HFFc6 (cell line): ENCODE measurements around the gene ST7L. TPM values are rescaled to one million over a fixed set of nuclear protein-coding genes. Genes with fewer than 3 reads are reported as not detected.

Source experiments
- DNase-seq: peaks from one replicate; pipeline ENCODE4 v3.0.0-alpha.2; 2018
- H3K27ac Mint-ChIP-seq: 2 replicates; pipeline ENCODE4 v1.8.0; 2020; ENCODE audit warnings: mild to moderate bottlenecking, mixed read lengths
- H3K27me3 Mint-ChIP-seq: 2 replicates; pipeline ENCODE4 v1.8.0; 2021; ENCODE audit warnings: mild to moderate bottlenecking, moderate library complexity, mixed read lengths; ENCODE audit not compliant: insufficient read depth
- H3K36me3 Mint-ChIP-seq: 2 replicates; pipeline ENCODE4 v1.8.0; 2021; ENCODE audit warnings: low read depth, mixed read lengths
- H3K4me1 Mint-ChIP-seq: 2 replicates; pipeline ENCODE4 v1.8.0; 2020; ENCODE audit warnings: low read depth, mixed read lengths
- H3K4me3 Mint-ChIP-seq: 2 replicates; pipeline ENCODE4 v1.8.0; 2020; ENCODE audit warnings: mild to moderate bottlenecking, moderate library complexity, mixed read lengths
- H3K9me3 Mint-ChIP-seq: 2 replicates; pipeline ENCODE4 v1.8.0; 2020; ENCODE audit warnings: mild to moderate bottlenecking, mixed read lengths
- CTCF ChIP-seq: fragments of 200-600 bp; sonication (generic); IDR thresholded peaks from 2 replicates; pipeline ENCODE4 v1.5.0; 2021; ENCODE audit warnings: antibody characterized with exemption, mild to moderate bottlenecking
- total RNA-seq, 6 experiments: library from RNA; stranded (reverse); fragmentation: NEBNext Ultra II Directional; extraction: Animal tissue kit (Norgen Biotek cat#: 25700); gene quantifications; 2 replicates in 1 of 6; 3 replicates in 5 of 6; pipeline ENCODE4 v1.2.3, GENCODE V29; 2021

ST7L gene
- total RNA-seq, 6 experiments from 2014 or later: 20.2 to 24.5 (median 23.7) TPM

- Mint-ChIP-seq H3K27ac (peak overlapping the region; percentile 84), H3K4me3 (peak overlapping the region; percentile 46), H3K4me1 (peaks cover 58% of the 10 kb centered on the region), H3K27me3 (no peaks in the 10 kb centered on the region), H3K36me3 (peaks cover 30% of the 10 kb centered on the region), H3K9me3 (no peaks in the 10 kb centered on the region)
- no peak for TF ChIP-seq CTCF
- DNase-seq: peak; percentile 30
Measured at GRCh38 chr1:112544751-112545150, 74.2 kb downstream of the ST7L start.

- no peak for TF ChIP-seq CTCF
- peak overlapping the region; percentile 84 for H3K27ac Mint-ChIP-seq
- peak overlapping the region; percentile 64; the same call in 1 of the 2 replicates for H3K4me3 Mint-ChIP-seq
Measured at GRCh38 chr1:112544011-112544688, 74.8 kb downstream of the ST7L start.

DNA sequence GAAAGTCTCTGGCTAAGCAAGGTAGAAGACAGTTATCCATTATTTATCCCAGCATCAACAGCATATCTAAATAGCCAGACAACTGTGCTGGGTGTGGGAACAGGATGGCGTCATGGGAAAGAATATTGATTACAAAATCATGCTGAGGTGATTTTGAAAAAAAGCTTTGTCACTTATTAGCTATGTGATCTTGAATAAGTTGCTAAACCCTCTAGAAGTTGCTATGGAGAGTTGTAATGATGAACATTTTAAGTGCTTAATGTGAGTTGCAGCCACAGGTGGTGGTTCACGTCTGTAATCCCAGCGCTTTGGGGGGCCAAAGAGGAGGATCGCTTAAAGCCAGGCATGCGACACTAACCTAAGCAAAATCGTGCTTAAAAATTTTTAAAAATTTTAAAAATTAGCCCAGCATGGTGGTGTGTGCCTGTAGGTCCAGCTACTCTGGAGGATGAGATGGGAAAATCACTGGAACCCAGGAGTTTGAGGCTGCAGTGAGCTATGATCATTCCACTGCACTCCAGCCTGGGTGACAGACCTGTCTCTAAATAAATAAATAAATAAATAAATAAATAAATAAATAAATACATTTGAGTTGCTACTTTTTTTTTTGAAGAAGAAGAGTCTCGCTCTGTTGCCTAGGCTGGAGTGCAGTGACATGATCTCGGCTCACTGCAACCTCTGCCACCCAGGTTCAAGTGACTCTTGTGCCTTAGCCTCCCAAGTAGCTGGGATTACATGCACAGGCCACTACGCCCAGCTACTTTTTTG, 76.6 kb downstream of the ST7L start:
- H3K27ac Mint-ChIP-seq: peak overlapping the region; percentile 63
- DNase-seq: no peak
- no peak overlapping the region for H3K4me3 Mint-ChIP-seq
- peaks cover 25% of the 10 kb centered on the region for H3K36me3 Mint-ChIP-seq
- H3K9me3 Mint-ChIP-seq: no peaks in the 10 kb centered on the region
- TF ChIP-seq CTCF: no peak
- H3K27me3 Mint-ChIP-seq: no peaks in the 10 kb centered on the region
- peaks cover 69% of the 10 kb centered on the region for H3K4me1 Mint-ChIP-seq

More at GRCh38 chr1:112544011-112544688, 74.8 kb downstream of the ST7L start:
- Mint-ChIP-seq H3K36me3 (peaks cover 30% of the 10 kb centered on the region), H3K27me3 (no peaks in the 10 kb centered on the region), H3K4me1 (peaks cover 59% of the 10 kb centered on the region), H3K9me3 (no peaks in the 10 kb centered on the region)
- DNase-seq: peak; percentile 87

GRCh38 chr1:112541299-112541698, 77.6 kb downstream of the ST7L start:
- DNase-seq: no peak
- H3K27ac Mint-ChIP-seq: peak overlapping the region; percentile 72; the same call in 1 of the 2 replicates
- TF ChIP-seq CTCF: no peak
- H3K27me3 Mint-ChIP-seq: no peaks in the 10 kb centered on the region
- no peak overlapping the region for H3K4me3 Mint-ChIP-seq
- H3K4me1 Mint-ChIP-seq: peaks cover 77% of the 10 kb centered on the region
- H3K9me3 Mint-ChIP-seq: no peaks in the 10 kb centered on the region
- peaks cover 24% of the 10 kb centered on the region for H3K36me3 Mint-ChIP-seq

- no peak overlapping the region for H3K4me3 Mint-ChIP-seq
- peaks cover 17% of the 10 kb centered on the region for H3K36me3 Mint-ChIP-seq
- peak overlapping the region; percentile 72 for H3K27ac Mint-ChIP-seq
- peaks cover 69% of the 10 kb centered on the region for H3K4me1 Mint-ChIP-seq
- peak; percentile 15 for DNase-seq
- no peak for TF ChIP-seq CTCF
- no peaks in the 10 kb centered on the region for H3K9me3 Mint-ChIP-seq
- no peaks in the 10 kb centered on the region for H3K27me3 Mint-ChIP-seq
Measured at GRCh38 chr1:112540226-112540794, 78.6 kb downstream of the ST7L start.
